HEK293 (cell line): ENCODE measurements around the gene RPN2.

Experiments used
- ZEB2 ChIP-seq: fragments of 450-650 bp; formaldehyde crosslinking; IDR thresholded peaks from 2 replicates; pipeline ENCODE4 v1.5.1; 2016; ENCODE audit warnings: missing biosample characterization, missing genetic modification characterization
- ZNF175 ChIP-seq: fragments of 450-650 bp; formaldehyde crosslinking; IDR thresholded peaks from 2 replicates; pipeline ENCODE4 v1.5.1; 2016; ENCODE audit warnings: missing biosample characterization, missing genetic modification characterization

GRCh38 chr20:37256286-37256685 lies 77.2 kb downstream of the RPN2 start:
- no peak for TF ChIP-seq ZEB2 (tag by site-specific recombination)
- no peak for TF ChIP-seq ZNF175
